ACC112 (cell line): Measurements from ENCODE around the gene LDB3.

ENCODE experiments used
- H2AFZ ChIP-seq: fragments of 200-600 bp; sonication (generic); one replicate; pipeline ENCODE4 v1.6.0; 2017; ENCODE audit warnings: antibody characterized with exemption, low read length; ENCODE audit not compliant: unreplicated experiment
- H3K27ac ChIP-seq: fragments of 200-600 bp; sonication (generic); 2 replicates; pipeline ENCODE4 v1.5.1; 2014; ENCODE audit warnings: low read depth, mild to moderate bottlenecking, antibody characterized with exemption, low read length, moderate library complexity
- H3K27me3 ChIP-seq: fragments of 200-600 bp; sonication (generic); 2 replicates; pipeline ENCODE4 v1.6.1; 2014; ENCODE audit warnings: mild to moderate bottlenecking, antibody characterized with exemption, low read length, moderate library complexity, mixed read lengths; ENCODE audit not compliant: insufficient read depth
- H3K36me3 ChIP-seq: fragments of 200-600 bp; sonication (generic); 2 replicates; pipeline ENCODE4 v1.6.1; 2016; ENCODE audit warnings: mild to moderate bottlenecking, antibody characterized with exemption, low read length, moderate library complexity, mixed read lengths; ENCODE audit not compliant: insufficient read depth
- H3K4me1 ChIP-seq: fragments of 200-600 bp; sonication (generic); one replicate; pipeline ENCODE4 v1.6.1; 2016; ENCODE audit warnings: low read length, mixed read lengths; ENCODE audit not compliant: insufficient read depth, unreplicated experiment, control insufficient read depth
- H3K4me3 ChIP-seq: fragments of 200-600 bp; sonication (generic); 2 replicates; pipeline ENCODE4 v1.5.1; 2014; ENCODE audit warnings: mild to moderate bottlenecking, low read depth, low read length
- H3K79me2 ChIP-seq: fragments of 200-600 bp; sonication (generic); one replicate; pipeline ENCODE4 v1.6.0; 2016; ENCODE audit warnings: low read length; ENCODE audit not compliant: control insufficient read depth, unreplicated experiment, insufficient read depth

Gene LDB3, protein sequence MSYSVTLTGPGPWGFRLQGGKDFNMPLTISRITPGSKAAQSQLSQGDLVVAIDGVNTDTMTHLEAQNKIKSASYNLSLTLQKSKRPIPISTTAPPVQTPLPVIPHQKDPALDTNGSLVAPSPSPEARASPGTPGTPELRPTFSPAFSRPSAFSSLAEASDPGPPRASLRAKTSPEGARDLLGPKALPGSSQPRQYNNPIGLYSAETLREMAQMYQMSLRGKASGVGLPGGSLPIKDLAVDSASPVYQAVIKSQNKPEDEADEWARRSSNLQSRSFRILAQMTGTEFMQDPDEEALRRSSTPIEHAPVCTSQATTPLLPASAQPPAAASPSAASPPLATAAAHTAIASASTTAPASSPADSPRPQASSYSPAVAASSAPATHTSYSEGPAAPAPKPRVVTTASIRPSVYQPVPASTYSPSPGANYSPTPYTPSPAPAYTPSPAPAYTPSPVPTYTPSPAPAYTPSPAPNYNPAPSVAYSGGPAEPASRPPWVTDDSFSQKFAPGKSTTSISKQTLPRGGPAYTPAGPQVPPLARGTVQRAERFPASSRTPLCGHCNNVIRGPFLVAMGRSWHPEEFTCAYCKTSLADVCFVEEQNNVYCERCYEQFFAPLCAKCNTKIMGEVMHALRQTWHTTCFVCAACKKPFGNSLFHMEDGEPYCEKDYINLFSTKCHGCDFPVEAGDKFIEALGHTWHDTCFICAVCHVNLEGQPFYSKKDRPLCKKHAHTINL

DNA sequence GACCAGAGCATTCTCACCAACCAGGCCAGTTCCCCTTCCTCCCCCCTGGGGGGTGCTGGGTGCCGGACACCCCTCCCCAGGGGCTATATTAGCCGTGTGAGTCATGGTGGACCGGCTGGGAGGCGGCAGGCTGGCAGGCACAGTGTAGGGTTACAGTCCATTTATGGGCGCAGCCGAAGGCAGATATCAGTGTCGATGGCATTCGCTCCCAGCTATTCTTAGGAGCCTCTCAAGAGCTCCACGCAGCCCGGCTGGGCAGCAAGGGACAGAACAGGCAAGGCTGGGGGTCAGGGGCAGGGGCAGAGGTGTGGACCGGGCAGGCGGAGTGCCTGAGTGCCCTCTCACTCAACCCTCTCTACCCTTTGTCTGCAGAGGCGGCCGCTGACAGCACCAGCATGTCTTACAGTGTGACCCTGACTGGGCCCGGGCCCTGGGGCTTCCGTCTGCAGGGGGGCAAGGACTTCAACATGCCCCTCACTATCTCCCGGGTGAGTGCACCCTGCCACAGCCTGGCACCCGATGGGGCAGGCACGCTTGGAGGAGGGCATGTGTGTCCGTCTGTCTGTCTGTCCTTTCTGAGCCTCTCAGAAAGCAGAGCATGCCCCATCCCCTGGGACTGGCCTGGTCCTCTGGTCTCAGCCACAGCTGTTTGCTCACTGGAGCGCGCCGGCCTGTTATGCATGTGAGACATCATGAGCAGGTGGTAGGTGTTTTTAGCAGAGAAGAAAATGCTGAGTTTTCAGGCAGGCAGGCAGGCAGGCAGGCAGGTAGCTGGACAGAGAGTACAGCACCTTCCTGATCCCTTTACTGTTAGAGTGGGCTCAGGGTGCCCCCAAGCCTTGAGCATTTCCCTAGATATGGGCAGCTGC, at the start of gene LDB3:
Gene LDB3 (plus strand): TSS at position 215 of the 869 bp plus-strand sequence. CDS start 181 bp downstream, at position 396.
- H3K4me3 ChIP-seq, result no peak within 1 kb of the TSS
- H3K79me2 ChIP-seq, result no peaks in the 10 kb centered on the region
- H3K27ac ChIP-seq, result no peak within 1 kb of the TSS
- no peak within 1 kb of the TSS for H2AFZ ChIP-seq
- H3K4me1 ChIP-seq, result peaks cover 16% of the 10 kb centered on the region
- H3K27me3 ChIP-seq, result no peaks in the 10 kb centered on the region
- no peaks in the 10 kb centered on the region for H3K36me3 ChIP-seq

DNA sequence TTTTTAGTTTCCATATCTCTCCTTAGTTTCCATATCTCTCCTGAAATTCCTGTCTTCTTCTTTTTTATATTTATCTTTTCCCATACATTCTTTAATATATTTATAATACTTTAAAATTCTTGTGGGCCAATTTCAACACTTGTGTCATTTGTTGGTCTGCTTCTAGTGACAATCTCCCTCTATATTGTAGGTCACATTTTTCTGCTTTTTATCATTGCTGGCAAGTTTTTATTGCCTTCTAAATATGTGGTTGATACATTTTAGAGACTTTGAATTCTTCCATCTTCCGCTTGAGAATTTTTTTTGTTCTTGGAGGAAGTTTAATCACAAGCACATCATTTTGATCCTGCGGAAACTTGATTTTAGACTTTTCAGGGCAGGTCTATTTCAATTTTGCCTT, 40.0 kb upstream of the LDB3 start:
- Histone ChIP-seq H3K4me3 (no peak overlapping the region), H3K27me3 (peaks cover 6% of the 10 kb centered on the region; the same call in 1 of the 2 replicates), H3K4me1 (no peaks in the 10 kb centered on the region), H3K27ac (no peak overlapping the region), H2AFZ (no peak overlapping the region), H3K36me3 (no peaks in the 10 kb centered on the region), H3K79me2 (no peaks in the 10 kb centered on the region)

DNA sequence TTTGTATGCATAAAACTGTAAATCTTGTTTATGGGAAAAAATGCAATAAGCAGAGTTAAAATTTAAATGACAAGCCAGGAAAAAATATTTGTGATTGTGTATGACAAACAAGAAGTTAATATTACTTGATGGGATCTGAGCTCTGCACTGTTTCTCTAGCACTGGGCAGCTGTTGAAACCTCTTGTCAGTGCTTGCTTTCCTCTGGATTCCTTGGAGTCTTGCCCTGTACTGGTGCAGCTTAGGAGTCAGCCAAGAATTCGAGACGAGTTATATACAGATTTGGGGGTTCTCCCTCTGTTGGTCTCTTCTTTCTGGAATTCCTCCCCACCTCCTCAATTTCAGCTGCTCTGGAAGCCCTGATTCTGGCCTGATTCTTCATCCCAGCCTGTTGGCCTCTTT, 38.2 kb upstream of the LDB3 start:
- Histone ChIP-seq H3K4me1 (peaks cover 5% of the 10 kb centered on the region), H3K27me3 (peaks cover 6% of the 10 kb centered on the region; the same call in 1 of the 2 replicates), H3K4me3 (no peak overlapping the region), H3K27ac (no peak overlapping the region), H3K79me2 (no peaks in the 10 kb centered on the region), H3K36me3 (no peaks in the 10 kb centered on the region), H2AFZ (no peak overlapping the region)

DNA sequence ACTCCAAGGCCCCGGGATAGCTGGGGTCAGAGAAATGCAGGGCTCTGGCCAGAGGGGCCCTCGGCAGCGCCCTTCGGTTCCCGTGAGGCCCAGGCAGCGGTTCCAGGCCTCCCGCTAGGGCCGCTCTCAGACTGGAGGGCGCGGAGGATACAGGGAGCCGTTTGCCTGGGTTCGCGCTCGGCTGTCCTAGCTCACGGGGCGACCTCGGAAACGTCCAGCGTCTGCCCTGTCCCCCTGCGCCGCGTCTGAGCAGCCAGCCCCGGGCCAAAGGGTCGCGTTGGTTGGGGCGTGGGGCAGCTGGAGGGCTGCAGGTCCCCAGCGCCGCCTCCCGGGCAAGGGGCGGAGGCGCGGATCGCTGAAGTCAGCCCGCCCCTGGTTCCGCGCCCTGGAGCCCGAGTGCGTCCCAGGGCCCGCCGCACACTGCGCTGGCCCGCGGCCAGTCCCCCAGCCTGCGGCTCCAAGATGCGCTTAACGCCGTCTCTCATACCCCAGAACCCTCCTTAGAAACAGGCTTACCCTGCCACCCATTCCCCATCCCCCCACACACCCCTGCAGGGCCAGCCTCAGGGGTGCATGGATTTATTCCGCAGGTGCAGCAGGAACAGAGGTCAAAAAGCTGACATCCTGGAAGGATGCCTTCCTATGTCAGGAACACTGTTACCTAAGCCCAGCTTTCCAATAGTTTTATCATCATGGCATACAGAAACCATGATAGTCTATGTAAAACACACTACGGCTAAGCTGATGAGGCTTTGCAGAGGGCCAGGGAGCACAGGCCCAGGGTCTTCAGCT, 36.1 kb upstream of the LDB3 start:
- H2AFZ ChIP-seq, result peak overlapping the region; percentile 48

DNA sequence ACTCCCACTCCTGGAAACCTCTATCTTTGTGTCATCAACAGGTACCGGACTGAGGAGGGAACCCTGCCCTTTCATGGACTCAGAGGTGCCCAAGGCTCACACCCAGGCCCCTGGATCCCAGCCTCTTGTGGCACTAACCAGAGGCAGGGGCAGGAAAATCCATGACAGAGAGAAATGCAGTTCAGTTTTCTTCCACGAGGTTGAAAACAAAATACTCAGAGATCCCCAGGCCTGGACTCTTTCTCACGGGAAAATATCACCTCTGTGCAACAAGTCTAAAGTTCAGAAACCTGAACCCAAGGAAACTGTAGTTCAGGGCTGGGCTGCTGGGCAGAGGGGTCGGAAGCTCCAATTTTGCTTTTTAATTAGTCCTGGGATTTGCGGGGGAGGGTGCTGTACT, 35.4 kb upstream of the LDB3 start:
- H3K27me3 ChIP-seq, result no peaks in the 10 kb centered on the region
- H3K79me2 ChIP-seq, result no peaks in the 10 kb centered on the region
- H2AFZ ChIP-seq, result no peak overlapping the region
- peaks cover 19% of the 10 kb centered on the region for H3K4me1 ChIP-seq
- H3K4me3 ChIP-seq, result no peak overlapping the region
- no peaks in the 10 kb centered on the region for H3K36me3 ChIP-seq
- no peak overlapping the region for H3K27ac ChIP-seq

More for the DNA sequence above, 36.1 kb upstream of the LDB3 start:
- no peaks in the 10 kb centered on the region for H3K36me3 ChIP-seq
- H3K4me1 ChIP-seq, result peaks cover 19% of the 10 kb centered on the region
- H3K27me3 ChIP-seq, result no peaks in the 10 kb centered on the region
- H3K79me2 ChIP-seq, result no peaks in the 10 kb centered on the region
- no peak overlapping the region for H3K27ac ChIP-seq
- peak overlapping the region; percentile 52 for H3K4me3 ChIP-seq

DNA sequence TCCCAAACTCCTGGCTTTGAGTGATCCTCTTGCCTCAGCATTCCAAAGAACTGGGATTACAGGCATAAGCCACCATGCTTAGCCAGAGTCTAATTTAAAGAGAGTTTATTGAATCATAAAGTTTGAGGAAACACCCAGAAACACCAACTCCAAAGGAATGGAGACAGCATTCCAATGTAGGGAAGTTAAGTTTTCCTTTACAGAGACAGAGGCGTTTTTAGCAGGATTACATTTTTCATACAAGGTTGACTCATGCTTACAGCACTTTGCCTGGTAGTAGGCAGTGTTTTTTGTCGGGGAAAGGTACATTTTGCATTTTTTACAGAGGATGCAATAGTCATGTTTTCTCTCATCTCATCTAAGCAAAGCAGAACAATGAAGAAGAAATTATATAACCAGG, 32.9 kb upstream of the LDB3 start:
- no peaks in the 10 kb centered on the region for H3K27me3 ChIP-seq
- H3K4me1 ChIP-seq, result peaks cover 19% of the 10 kb centered on the region
- no peaks in the 10 kb centered on the region for H3K36me3 ChIP-seq
- no peak overlapping the region for H3K27ac ChIP-seq
- no peak overlapping the region for H2AFZ ChIP-seq
- no peaks in the 10 kb centered on the region for H3K79me2 ChIP-seq
- H3K4me3 ChIP-seq, result no peak overlapping the region

DNA sequence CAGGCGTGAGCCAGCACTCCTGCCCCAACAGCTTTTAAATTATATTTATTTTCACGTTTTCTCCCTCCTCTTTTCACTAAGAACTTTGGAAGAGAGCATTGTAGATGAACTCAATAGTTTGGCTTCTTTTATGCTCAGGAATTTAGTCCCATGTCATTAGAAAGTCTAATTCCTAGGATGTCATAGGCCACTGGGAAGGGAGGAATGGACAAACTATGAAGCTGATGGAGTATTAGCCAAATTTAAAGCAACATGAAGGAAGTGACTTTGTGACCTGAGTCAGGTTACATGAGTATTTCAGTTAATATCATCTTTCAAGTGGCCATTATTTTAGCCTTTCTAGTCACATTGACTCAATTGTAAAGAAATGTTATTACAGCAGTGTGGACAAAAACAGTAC, 32.0 kb upstream of the LDB3 start:
- no peak overlapping the region for H2AFZ ChIP-seq
- no peaks in the 10 kb centered on the region for H3K79me2 ChIP-seq
- no peaks in the 10 kb centered on the region for H3K36me3 ChIP-seq
- no peak overlapping the region for H3K4me3 ChIP-seq
- H3K27me3 ChIP-seq, result no peaks in the 10 kb centered on the region
- peaks cover 19% of the 10 kb centered on the region for H3K4me1 ChIP-seq
- no peak overlapping the region for H3K27ac ChIP-seq

DNA sequence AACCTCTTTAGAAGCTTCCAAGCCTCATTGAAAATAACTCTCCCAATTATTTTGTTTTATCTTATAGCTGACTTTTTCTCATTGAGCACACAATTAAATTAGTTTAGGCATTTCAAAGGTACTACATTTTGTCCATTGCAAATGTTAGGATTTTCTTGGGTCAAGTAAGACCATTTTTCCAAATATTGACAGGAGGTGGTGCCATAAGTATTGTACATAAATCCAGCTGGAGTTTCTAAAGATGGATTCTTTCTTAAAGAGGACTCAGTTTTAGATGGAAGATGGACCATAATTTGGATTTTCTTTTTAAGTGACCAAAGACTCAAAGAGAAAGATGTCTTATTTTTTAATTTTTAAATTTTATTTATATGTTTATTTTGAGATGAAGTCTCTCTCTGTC, 26.3 kb upstream of the LDB3 start:
- Histone ChIP-seq H2AFZ (no peak overlapping the region), H3K4me1 (peaks cover 21% of the 10 kb centered on the region), H3K27me3 (no peaks in the 10 kb centered on the region), H3K79me2 (no peaks in the 10 kb centered on the region), H3K27ac (no peak overlapping the region), H3K4me3 (no peak overlapping the region), H3K36me3 (no peaks in the 10 kb centered on the region)

DNA sequence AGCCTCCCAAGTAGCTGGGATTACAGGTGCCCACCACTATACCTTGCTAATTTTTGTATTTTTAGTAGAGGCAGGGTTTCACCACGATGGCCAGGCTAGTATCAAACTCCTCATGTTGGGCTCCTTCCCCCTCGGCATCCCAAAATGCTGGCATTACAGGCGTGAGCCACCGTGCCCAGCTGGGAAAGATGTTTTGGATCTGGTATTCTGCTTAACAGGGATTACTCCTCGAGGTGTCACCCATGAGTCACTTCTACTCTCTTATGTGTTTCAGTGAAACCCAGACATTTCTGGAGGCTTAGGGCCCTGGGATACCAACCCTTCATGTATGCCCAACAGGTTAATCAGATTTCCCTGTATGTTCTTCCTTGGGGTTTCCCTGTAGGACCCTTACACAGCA, 25.8 kb upstream of the LDB3 start:
- Histone ChIP-seq H3K79me2 (no peaks in the 10 kb centered on the region), H3K27ac (no peak overlapping the region), H2AFZ (no peak overlapping the region), H3K4me1 (peaks cover 21% of the 10 kb centered on the region), H3K27me3 (no peaks in the 10 kb centered on the region), H3K4me3 (no peak overlapping the region), H3K36me3 (no peaks in the 10 kb centered on the region)
